Left ventricle myocardium inferior (tissue), 1 donor: ENCODE data around the gene GAST. TPM values are rescaled to one million over a fixed set of nuclear protein-coding genes. Genes with fewer than 3 reads are reported as not detected.

Source experiments
- DNase-seq: peaks from one replicate; pipeline ENCODE4 v3.0.0-alpha.2; 2020
- H3K27ac ChIP-seq: fragments of 200-600 bp; replicated peaks from 2 replicates; pipeline ENCODE4 v1.8.0; 2021
- H3K27me3 ChIP-seq: fragments of 200-600 bp; 2 replicates; pipeline ENCODE4 v1.8.0; 2021; ENCODE audit warnings: low read depth
- H3K36me3 ChIP-seq: fragments of 200-600 bp; 2 replicates; pipeline ENCODE4 v1.8.0; 2021
- H3K4me1 ChIP-seq: fragments of 200-600 bp; 2 replicates; pipeline ENCODE4 v1.8.0; 2021
- H3K4me3 ChIP-seq: fragments of 200-600 bp; 2 replicates; pipeline ENCODE4 v1.8.0; 2021; ENCODE audit warnings: mild to moderate bottlenecking, moderate library complexity
- H3K9me3 ChIP-seq: fragments of 200-600 bp; replicated peaks from 2 replicates; pipeline ENCODE4 v1.8.0; 2021
- intact Hi-C: fragments of 100-400 bp; cut with micrococcal nuclease; formaldehyde crosslinking; loops from one replicate; pipeline ENCODE4 v1.11.0; 2022
- total RNA-seq: library from RNA; stranded (reverse); fragmentation: NEBNext Ultra II Directional; extraction: Animal tissue kit (Norgen Biotek cat#: 25700); gene quantifications from one replicate; pipeline ENCODE4 v1.2.1, GENCODE V29; 2021
- TF ChIP-seq, protein P1 (sequence below): fragments of 200-600 bp; IDR thresholded peaks from 2 replicates; pipeline ENCODE4 v1.8.0; 2021; ENCODE audit warnings: antibody characterized with exemption, mild to moderate bottlenecking, borderline replicate concordance
- donor health status: DM: no; HTN: yes; CAD: no; lungs with severe emphysema.

The GAST gene
- total RNA-seq, 1 donor from 2014 or later = not detected

DNA sequence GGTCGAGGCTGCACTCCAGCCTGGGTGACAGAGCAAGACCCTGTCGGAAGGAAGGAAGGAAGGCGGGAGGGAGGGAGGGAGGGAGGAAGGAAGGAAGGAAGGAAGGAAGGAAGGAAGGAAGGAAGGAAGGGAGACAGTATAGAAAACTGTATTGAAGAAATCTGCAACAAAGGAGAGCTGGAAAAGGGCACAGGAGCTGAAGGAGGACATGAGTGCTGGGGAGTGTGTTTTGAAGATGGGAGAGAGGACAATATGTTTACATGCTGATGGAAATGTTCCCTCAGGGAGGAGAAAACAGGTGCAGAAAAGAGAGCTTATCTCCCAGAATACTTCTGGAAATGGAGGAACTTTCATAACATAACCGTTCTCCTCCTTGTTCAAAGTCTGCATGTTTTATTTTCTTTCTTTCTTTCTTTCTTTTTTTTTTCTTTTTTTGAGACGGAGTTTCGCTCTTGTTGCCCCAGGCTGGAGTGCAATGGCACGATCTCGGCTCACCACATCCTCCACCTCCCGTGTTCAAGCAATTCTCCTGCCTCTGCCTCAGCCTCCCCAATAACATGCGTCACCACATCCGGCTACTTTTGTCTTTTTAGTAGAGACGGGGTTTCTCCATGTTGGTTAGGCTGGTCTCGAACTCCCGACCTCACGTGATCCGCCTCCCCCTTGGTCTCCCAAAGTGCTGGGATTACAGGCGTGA, 25.0 kb downstream of the GAST start:
- intact Hi-C loops = no loop called here
- H3K4me1 ChIP-seq = peaks cover 27% of the 10 kb centered on the region
- no peak overlapping the region for H3K4me3 ChIP-seq
- H3K9me3 ChIP-seq = no peaks in the 10 kb centered on the region
- H3K27ac ChIP-seq = no peak overlapping the region
- peaks cover 58% of the 10 kb centered on the region for H3K27me3 ChIP-seq
- H3K36me3 ChIP-seq = no peaks in the 10 kb centered on the region
- no peak for DNase-seq
- TF ChIP-seq, protein P1, sequence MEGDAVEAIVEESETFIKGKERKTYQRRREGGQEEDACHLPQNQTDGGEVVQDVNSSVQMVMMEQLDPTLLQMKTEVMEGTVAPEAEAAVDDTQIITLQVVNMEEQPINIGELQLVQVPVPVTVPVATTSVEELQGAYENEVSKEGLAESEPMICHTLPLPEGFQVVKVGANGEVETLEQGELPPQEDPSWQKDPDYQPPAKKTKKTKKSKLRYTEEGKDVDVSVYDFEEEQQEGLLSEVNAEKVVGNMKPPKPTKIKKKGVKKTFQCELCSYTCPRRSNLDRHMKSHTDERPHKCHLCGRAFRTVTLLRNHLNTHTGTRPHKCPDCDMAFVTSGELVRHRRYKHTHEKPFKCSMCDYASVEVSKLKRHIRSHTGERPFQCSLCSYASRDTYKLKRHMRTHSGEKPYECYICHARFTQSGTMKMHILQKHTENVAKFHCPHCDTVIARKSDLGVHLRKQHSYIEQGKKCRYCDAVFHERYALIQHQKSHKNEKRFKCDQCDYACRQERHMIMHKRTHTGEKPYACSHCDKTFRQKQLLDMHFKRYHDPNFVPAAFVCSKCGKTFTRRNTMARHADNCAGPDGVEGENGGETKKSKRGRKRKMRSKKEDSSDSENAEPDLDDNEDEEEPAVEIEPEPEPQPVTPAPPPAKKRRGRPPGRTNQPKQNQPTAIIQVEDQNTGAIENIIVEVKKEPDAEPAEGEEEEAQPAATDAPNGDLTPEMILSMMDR = no peak

DNA sequence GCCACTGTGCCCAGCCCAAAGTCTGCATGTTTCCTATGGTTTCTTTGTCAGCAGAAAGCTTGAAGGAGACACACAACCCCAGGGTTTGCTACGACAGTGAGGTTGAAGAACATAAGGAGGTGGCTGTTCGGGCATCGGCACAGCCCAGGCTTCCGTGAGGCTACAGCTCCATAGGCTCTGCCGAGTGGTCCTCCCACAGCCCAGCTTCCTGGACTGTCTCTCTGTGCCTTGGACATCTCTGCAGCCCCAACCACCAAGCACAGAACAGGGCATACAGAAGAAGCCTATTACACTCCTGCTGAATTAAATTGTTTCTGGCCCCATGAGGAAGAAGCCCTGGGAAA, 25.5 kb downstream of the GAST start:
- Histone ChIP-seq H3K27ac (no peak overlapping the region), H3K4me1 (peaks cover 27% of the 10 kb centered on the region), H3K4me3 (no peak overlapping the region), H3K9me3 (no peaks in the 10 kb centered on the region), H3K27me3 (peaks cover 53% of the 10 kb centered on the region), H3K36me3 (no peaks in the 10 kb centered on the region)
- intact Hi-C loops = loop anchor here (2.0 kb wide), 1 partner anchor 63 kb away; no protein-coding TSS in a partner anchor
- TF ChIP-seq, protein P1 = no peak
- no peak for DNase-seq

DNA sequence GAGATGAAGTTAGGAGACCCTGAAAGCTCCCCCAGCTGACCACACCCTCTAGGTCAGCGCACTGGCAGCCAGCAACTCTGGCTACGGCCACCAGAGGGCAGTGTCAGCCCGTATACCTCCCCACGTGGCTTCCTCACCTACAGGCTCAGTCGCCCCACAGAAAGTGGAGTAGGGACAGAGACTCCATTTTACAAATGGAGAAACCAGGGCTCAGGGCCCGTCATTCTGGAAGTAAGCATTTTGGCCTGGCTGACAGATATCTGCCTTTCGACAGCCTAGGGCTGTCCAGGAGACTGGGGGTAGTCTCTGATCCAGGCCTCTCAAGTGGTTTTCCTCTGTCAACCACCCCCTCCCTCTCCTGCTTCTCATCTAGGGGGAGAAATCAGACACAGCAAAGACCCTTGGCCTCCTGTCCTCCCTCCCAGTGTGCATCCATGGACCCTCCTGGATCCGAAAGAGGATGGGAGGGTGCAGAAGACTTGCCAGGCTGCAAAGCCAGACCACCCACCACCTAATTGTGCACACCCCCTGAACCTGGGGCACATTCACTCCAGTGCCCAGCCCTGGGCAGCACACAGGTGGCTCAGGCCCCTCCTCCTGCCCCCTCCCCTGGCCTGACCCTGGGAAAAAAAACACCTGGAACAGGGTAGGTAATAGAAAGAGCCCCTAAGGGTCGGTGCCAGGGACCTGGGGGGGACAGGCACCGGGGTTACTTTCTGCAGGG, 26.1 kb downstream of the GAST start:
- H3K4me3 ChIP-seq = no peak overlapping the region

DNA sequence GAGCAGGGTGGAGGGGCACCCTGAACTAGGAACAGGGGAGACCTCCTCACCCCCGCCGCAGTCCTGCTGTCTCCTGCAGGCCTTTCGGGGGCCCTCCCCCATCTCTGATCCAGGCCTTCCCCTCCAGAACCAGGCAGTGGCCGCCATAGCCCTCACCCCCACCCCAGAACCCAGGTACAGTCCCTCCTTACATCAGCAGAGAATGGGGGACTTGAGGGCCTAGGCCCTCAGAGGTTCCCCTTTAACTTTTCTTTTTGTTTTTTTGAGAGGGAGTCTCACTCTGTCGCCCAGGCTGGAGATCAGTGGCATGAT, 26.6 kb downstream of the GAST start:
- intact Hi-C loops = loop anchor here (2.0 kb wide), 1 partner anchor 62 kb away; no protein-coding TSS in a partner anchor
- Histone ChIP-seq H3K9me3 (no peaks in the 10 kb centered on the region), H3K27me3 (peaks cover 42% of the 10 kb centered on the region), H3K36me3 (no peaks in the 10 kb centered on the region), H3K27ac (no peak overlapping the region), H3K4me1 (peaks cover 23% of the 10 kb centered on the region), H3K4me3 (no peak overlapping the region)
- DNase-seq = no peak
- TF ChIP-seq, protein P1 = no peak

More for the DNA sequence above, 26.1 kb downstream of the GAST start:
- peaks cover 47% of the 10 kb centered on the region for H3K27me3 ChIP-seq
- H3K9me3 ChIP-seq = no peaks in the 10 kb centered on the region
- no peak overlapping the region for H3K27ac ChIP-seq
- TF ChIP-seq, protein P1 = peak; percentile 99
- H3K36me3 ChIP-seq = no peaks in the 10 kb centered on the region
- H3K4me1 ChIP-seq = peaks cover 27% of the 10 kb centered on the region
- peak; percentile 77 for DNase-seq
- intact Hi-C loops = loop anchor here (2.0 kb wide), 1 partner anchor 63 kb away; no protein-coding TSS in a partner anchor

DNA sequence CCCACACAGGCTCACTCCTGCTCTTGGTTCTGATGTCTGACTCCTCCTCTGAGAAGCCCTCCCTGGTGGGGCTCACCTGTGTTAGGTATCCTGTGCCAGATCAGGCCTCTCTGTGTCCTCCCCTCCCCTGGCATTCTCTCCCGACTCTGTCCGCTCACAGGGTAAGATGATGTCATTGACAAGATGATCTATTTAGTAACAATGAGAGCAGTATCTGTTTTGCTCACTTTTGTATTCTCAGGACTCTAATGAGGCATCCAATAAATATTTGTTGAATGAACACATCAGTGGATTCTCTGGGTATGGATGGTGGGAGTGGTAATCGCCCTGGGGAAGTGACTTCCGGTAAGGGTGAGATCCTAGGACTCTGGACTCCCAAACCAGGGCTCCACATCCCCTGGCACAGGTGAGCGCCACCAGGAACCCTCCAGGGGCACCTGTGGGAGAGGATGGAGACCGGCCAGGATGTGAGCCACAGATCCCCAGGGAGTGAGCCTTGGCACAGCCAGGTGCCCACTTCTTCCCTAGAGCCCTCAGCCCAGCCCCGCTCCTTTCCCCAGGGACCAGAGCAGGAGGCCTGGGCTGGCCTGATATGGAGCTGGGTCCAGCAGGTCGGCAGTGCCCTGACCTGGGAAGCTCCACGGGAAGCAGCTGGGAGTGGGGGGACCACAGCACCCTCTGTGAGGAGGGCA, 27.7 kb downstream of the GAST start:
- TF ChIP-seq, protein P1 = no peak
- intact Hi-C loops = loop anchor here (2.0 kb wide), 1 partner anchor 61 kb away; no protein-coding TSS in a partner anchor
- Histone ChIP-seq H3K9me3 (no peaks in the 10 kb centered on the region), H3K27ac (no peak overlapping the region), H3K4me1 (peaks cover 13% of the 10 kb centered on the region), H3K36me3 (no peaks in the 10 kb centered on the region), H3K27me3 (peaks cover 31% of the 10 kb centered on the region), H3K4me3 (no peak overlapping the region)
- no peak for DNase-seq
